HepG2 (cell line): ENCODE data around the gene CTDSPL2. TPM values are rescaled to one million over a fixed set of nuclear protein-coding genes. Genes with fewer than 3 reads are reported as not detected.

ENCODE experiments used
- ATAC-seq: fragments of 200-7000 bp; cut with Tn5 transposase; 3 replicates; pipeline ENCODE4 v1.9.1; 2020; ENCODE audit warnings: mild to moderate bottlenecking, moderate library complexity
- BruUV-seq: library from RNA; stranded (reverse); fragments of 400-500 nt; replicated peaks from 2 replicates; lab custom pipeline; 2021; lab: Mats Ljungman, UMichigan
- CTCF ChIA-PET: fragments of 300-600 bp; formaldehyde crosslinking; extraction: SDS; loops from one replicate; lab custom pipeline; 2021; ENCODE audit warnings: low total read pairs, inconsistent platforms, low intra/inter-chr PET ratio; lab: Yijun Ruan, JAX
- POLR2A ChIA-PET: fragments of 350-600 bp; sonication (Branson Sonifier 250); formaldehyde crosslinking; loops from one replicate; lab custom pipeline; 2020; ENCODE audit warnings: antibody characterized with exemption, inconsistent platforms; lab: Yijun Ruan, JAX
- DNase-seq: peaks from one replicate; pipeline ENCODE4 v3.0.0-alpha.2; 2015; ENCODE audit warnings: low spot score
- FAIRE-seq: peaks from 3 replicates; lab custom pipeline; 2011; peaks lifted over from hg19 to GRCh38; lab: Jason Lieb, UNC
- H2AFZ ChIP-seq: one replicate; pipeline ENCODE4 v1.6.1; 2011; ENCODE audit warnings: low read length, inconsistent platforms
- H3K27ac ChIP-seq: fragments of 300-600 bp; 3 replicates; pipeline ENCODE4 v1.8.0; 2011; ENCODE audit warnings: mixed run types, mild to moderate bottlenecking, mixed read lengths, low read length, inconsistent platforms; ENCODE audit not compliant: insufficient read depth; ENCODE audit errors: extremely low read length
- H3K27me3 ChIP-seq, 2 experiments: fragments of 200-600 bp in 1 of 2; 2 replicates in 1 of 2; 3 replicates in 1 of 2; pipeline versions ENCODE4 v1.6.0 to v1.8.0; 2011; ENCODE audit warnings: low read length in 2 of 2, mild to moderate bottlenecking in 2 of 2, moderate library complexity in 2 of 2, inconsistent platforms in 1 of 2; ENCODE audit not compliant: insufficient read depth in 2 of 2, control insufficient read depth in 1 of 2
- H3K36me3 ChIP-seq, 2 experiments: fragments of 200-600 bp in 1 of 2; replicated peaks in 1 of 2; 2 replicates in 1 of 2; 3 replicates in 1 of 2; pipeline versions ENCODE4 v1.5.1 to v1.8.0; 2011; ENCODE audit warnings: low read length in 2 of 2, inconsistent platforms in 1 of 2; ENCODE audit not compliant: insufficient read depth in 2 of 2, control insufficient read depth in 1 of 2
- H3K4me1 ChIP-seq: 2 replicates; pipeline ENCODE4 v1.5.1; 2012; ENCODE audit warnings: low read length, inconsistent platforms; ENCODE audit not compliant: insufficient read depth
- H3K4me2 ChIP-seq: 2 replicates; pipeline ENCODE4 v1.6.0; 2011; ENCODE audit warnings: low read depth, low read length, inconsistent platforms
- H3K4me3 ChIP-seq, 3 experiments: fragments of 200-600 bp in 1 of 3; sonication (generic), shearing (Covaris generic) in 1 of 3; replicated peaks in 1 of 3; 2 replicates each; pipeline ENCODE4 v1.5.1; 2011 to 2016; ENCODE audit warnings: low read length in 3 of 3, inconsistent platforms in 2 of 3, low read depth in 2 of 3, mild to moderate bottlenecking in 2 of 3, control low read depth in 1 of 3, mixed read lengths in 1 of 3; ENCODE audit not compliant: insufficient read depth in 1 of 3
- H3K79me2 ChIP-seq: one replicate; pipeline ENCODE4 v1.6.1; 2011; ENCODE audit warnings: low read length, inconsistent platforms; ENCODE audit not compliant: insufficient read depth
- H3K9ac ChIP-seq: 2 replicates; pipeline ENCODE4 v1.6.0; 2011; ENCODE audit warnings: mild to moderate bottlenecking, low read depth, low read length, inconsistent platforms; ENCODE audit not compliant: insufficient read depth
- H3K9me3 ChIP-seq: 2 replicates; pipeline ENCODE4 v1.5.1; 2012; ENCODE audit warnings: mild to moderate bottlenecking, low read length
- H4K20me1 ChIP-seq: 2 replicates; pipeline ENCODE4 v1.6.0; 2011; ENCODE audit warnings: inconsistent platforms, mild to moderate bottlenecking, low read length, moderate library complexity; ENCODE audit not compliant: insufficient read depth
- ARNT ChIP-seq: fragments of 450-650 bp; IDR thresholded peaks from 2 replicates; pipeline ENCODE4 v1.6.1; 2017
- FOSL2 ChIP-seq: sonication (generic); formaldehyde crosslinking; IDR thresholded peaks from 2 replicates; pipeline ENCODE4 v1.4.0; 2020; ENCODE audit warnings: missing genetic modification reagents
- FOXO1 ChIP-seq: sonication (generic); formaldehyde crosslinking; IDR thresholded peaks from 2 replicates; pipeline ENCODE4 v1.4.0; 2020; ENCODE audit warnings: missing genetic modification reagents
- HNF4G ChIP-seq, 2 experiments: sonication (generic) in 1 of 2; formaldehyde crosslinking in 1 of 2; IDR thresholded peaks; 2 replicates each; pipeline versions ENCODE4 v1.4.0 to v1.6.1; 2011 to 2020; ENCODE audit warnings: borderline replicate concordance in 2 of 2, low read depth in 2 of 2, mild to moderate bottlenecking in 2 of 2, low read length in 1 of 2, missing genetic modification reagents in 1 of 2, moderate library complexity in 1 of 2
- KLF12 ChIP-seq: sonication (generic); formaldehyde crosslinking; IDR thresholded peaks from 2 replicates; pipeline ENCODE4 v1.4.0; 2020; ENCODE audit warnings: missing genetic modification reagents, borderline replicate concordance
- KLF16 ChIP-seq, 2 experiments: sonication (generic) in 1 of 2; formaldehyde crosslinking in 1 of 2; IDR thresholded peaks; 2 replicates each; pipeline versions ENCODE4 v1.6.1 to v1.8.0; 2016 to 2023; ENCODE audit warnings: missing genetic modification reagents in 2 of 2, missing compliant biosample characterization in 1 of 2
- MAFK ChIP-seq, 2 experiments: IDR thresholded peaks in 1 of 2; conservative IDR thresholded peaks in 1 of 2; 2 replicates each; pipeline ENCODE4 v1.6.1; 2011; ENCODE audit warnings: improper control_type of control experiment in 2 of 2, low read length in 2 of 2
- MED8 ChIP-seq: sonication (generic); formaldehyde crosslinking; IDR thresholded peaks from 2 replicates; pipeline ENCODE4 v1.8.1; 2023; ENCODE audit warnings: mild to moderate bottlenecking, missing genetic modification reagents; ENCODE audit not compliant: insufficient replicate concordance
- STAT5B ChIP-seq: sonication (generic); formaldehyde crosslinking; IDR thresholded peaks from 2 replicates; pipeline ENCODE4 v1.4.0; 2020; ENCODE audit warnings: missing genetic modification reagents
- TSC22D2 ChIP-seq: sonication (generic); formaldehyde crosslinking; IDR thresholded peaks from 2 replicates; pipeline ENCODE4 v1.5.1; 2020; ENCODE audit warnings: missing genetic modification reagents, mild to moderate bottlenecking, borderline replicate concordance
- ZNF598 ChIP-seq: sonication (generic); formaldehyde crosslinking; IDR thresholded peaks from 2 replicates; pipeline ENCODE4 v1.5.1; 2020; ENCODE audit warnings: mild to moderate bottlenecking, missing genetic modification reagents, borderline replicate concordance
- ZNF652 ChIP-seq: IDR thresholded peaks from 2 replicates; pipeline ENCODE4 v1.6.1; 2016; ENCODE audit warnings: low read depth, borderline replicate concordance
- ZNF678 ChIP-seq: sonication (generic); formaldehyde crosslinking; IDR thresholded peaks from 2 replicates; pipeline ENCODE4 v1.4.0; 2020; ENCODE audit warnings: mild to moderate bottlenecking, missing genetic modification reagents
- ZNF747 ChIP-seq: sonication (generic); formaldehyde crosslinking; IDR thresholded peaks from 2 replicates; pipeline ENCODE4 v1.8.1; 2023; ENCODE audit warnings: missing genetic modification reagents, mild to moderate bottlenecking, borderline replicate concordance
- ZNF788 ChIP-seq: sonication (generic); formaldehyde crosslinking; IDR thresholded peaks from 2 replicates; pipeline ENCODE4 v1.5.0; 2020; ENCODE audit warnings: mild to moderate bottlenecking, missing genetic modification reagents, borderline replicate concordance
- WGBS: methylation state at CpG from one replicate; pipeline ENCODE4 v1.1.6; 2017; ENCODE audit warnings: low lambda C conversion rate; 5-methylcytosine and 5-hydroxymethylcytosine counted together
- in situ Hi-C: cut with HindIII; loops from 2 replicates; pipeline ENCODE4 v1.10.0; 2017; ENCODE audit warnings: low pct_unique_long_range_greater_than_20kb; ENCODE audit not compliant: extremely low pct_ligation_motif_present
- intact Hi-C: fragments of 100-400 bp; cut with micrococcal nuclease; formaldehyde crosslinking; loops from one replicate; pipeline ENCODE4 v1.10.0; 2022; ENCODE audit not compliant: unreplicated experiment
- polyA plus RNA-seq, 8 experiments: library from polyadenylated mRNA; depleted of rRNA in 3 of 8; stranded (reverse) in 7 of 8; unstranded in 1 of 8; fragments of >200 nt; fragmentation: Illumina TruSeq in 4 of 8; extraction: Trizol in 4 of 8; gene quantifications; 2 replicates each; pipeline versions ENCODE4 v1.2.1 to v1.2.3, GENCODE V29; 2011 to 2016; ENCODE audit warnings: low read depth in 4 of 8, missing spikeins in 1 of 8, mixed read lengths in 1 of 8; ENCODE audit not compliant: insufficient read depth in 1 of 8
- total RNA-seq, 5 experiments: library from RNA; depleted of rRNA; stranded (reverse); fragments of >200 nt; fragmentation: Illumina TruSeq; extraction: Trizol; gene quantifications; 2 replicates each; pipeline ENCODE4 v1.2.3, GENCODE V29; 2016; ENCODE audit warnings: low read depth in 1 of 5
- TF ChIP-seq, protein P1 (sequence below): sonication (generic); formaldehyde crosslinking; IDR thresholded peaks from 2 replicates; pipeline ENCODE4 v1.8.1; 2023; ENCODE audit warnings: missing genetic modification reagents, mild to moderate bottlenecking, borderline replicate concordance

The CTDSPL2 gene
- total and polyA plus RNA-seq, 2 of the 13 experiments (the other 11 are each of a cell fraction or from before 2014, with no cell fraction given) = 37.4 to 56.2 TPM

DNA sequence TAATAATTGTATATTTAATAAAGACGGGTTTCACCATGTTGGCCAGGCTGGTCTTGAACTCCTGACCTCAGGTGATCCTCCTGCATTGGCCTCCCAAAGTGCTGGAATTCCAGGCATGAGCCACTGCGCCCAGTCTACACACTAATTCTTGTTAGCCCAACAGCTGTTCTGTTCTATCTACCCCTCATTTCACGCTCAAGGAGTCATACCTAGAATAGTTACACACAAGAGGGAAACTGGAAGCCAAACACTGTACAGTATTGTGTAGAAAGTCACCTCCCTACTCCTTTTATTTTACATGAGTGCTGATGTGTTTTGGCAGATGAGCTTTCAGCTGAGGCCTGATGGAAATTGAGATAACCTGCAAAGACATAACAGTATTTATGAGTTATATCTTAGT lies 13.4 kb upstream of the CTDSPL2 start:
- BruUV-seq = no TSS peak
- Histone ChIP-seq H3K79me2 (no peaks in the 10 kb centered on the region), H3K4me2 (no peak overlapping the region), H3K27ac (no peak overlapping the region), H3K27me3 (no peaks in the 10 kb centered on the region), H2AFZ (no peak overlapping the region), H3K4me1 (no peaks in the 10 kb centered on the region), H4K20me1 (no peaks in the 10 kb centered on the region), H3K9ac (no peak overlapping the region), H3K36me3 (no peaks in the 10 kb centered on the region), H3K9me3 (no peaks in the 10 kb centered on the region), H3K4me3 (no peak overlapping the region)
- DNase-seq = no peak
- CTCF ChIA-PET = no interaction called here
- no peak for ATAC-seq
- intact Hi-C loops = no loop called here
- POLR2A ChIA-PET = interaction anchor here (1.3 kb wide), 1 partner anchor 13 kb away, joined by 4 read pairs; the partner anchor contains the start of gene CTDSPL2
- TF ChIP-seq, protein P1, sequence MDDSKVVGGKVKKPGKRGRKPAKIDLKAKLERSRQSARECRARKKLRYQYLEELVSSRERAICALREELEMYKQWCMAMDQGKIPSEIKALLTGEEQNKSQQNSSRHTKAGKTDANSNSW (CRISPR knock-in tag) = no peak
- in situ Hi-C loops = no loop called here
- no peak for FAIRE-seq
- 97% methylated on average over 3 of the region's 3 CpGs for WGBS

DNA sequence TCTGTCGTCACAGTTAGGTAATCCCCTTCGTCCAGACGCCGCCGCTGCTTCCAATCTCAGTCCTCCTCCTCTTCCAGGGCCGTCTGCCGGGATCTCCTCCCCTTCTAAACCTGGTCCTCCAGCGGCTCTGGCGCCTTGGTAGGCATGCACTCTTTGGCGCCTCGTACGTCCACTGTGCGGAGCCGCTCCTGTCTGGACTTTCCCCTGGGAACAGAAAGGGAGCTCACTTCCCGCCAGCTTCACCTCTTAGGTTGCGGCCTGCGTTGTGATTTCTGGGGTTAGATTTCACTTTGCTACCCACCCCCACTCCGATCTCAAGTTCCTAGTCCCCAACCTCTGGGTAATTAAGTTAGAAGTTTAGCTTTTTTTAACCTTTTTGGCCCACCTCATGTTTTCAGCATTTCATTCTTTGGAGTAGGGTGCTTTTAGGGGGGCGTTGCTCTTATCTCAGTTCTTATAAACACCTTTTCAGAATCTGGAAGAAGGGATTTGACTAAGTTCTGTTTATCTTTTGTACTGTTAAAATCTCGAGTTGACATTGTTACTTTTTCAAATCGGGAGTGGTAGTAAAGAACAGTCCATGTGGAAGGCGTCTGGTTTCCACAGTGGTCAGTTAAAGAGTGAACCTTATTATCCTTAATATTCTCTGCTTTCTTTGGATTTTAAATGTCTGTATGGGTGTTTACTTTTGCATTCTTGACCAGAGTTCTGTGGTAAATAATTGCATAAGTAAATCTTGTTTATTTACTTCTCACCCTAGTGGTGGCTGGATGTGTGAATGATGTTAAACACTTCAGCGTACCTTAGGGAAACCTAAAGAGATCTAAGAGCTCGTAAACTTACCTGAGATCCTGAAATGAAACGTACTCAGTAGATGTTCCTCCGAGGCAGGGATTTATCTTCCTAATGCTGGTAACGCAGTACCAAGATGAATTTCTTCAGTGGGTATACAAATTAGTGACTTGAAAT lies 611 bp downstream of the CTDSPL2 start:
- H3K27me3 ChIP-seq = no peaks in the 10 kb centered on the region; a peak in 2 of 5 replicates
- H3K79me2 ChIP-seq = peaks cover 55% of the 10 kb centered on the region
- FAIRE-seq (no peak), DNase-seq (peak; percentile 62), ATAC-seq (peak; percentile 72)
- ChIA-PET POLR2A (interaction anchor here (0.9 to 3.1 kb wide), 12 partner anchors 14 to 627 kb away, joined by 3 to 20 read pairs (median 5); partner anchors contain the start of genes EIF3J, GOLM2, HYPK and MFAP1), CTCF (interaction anchor here (0.7 kb wide), 1 partner anchor 74 kb away, joined by 3 read pairs; no protein-coding TSS in a partner anchor)
- H3K9me3 ChIP-seq = no peaks in the 10 kb centered on the region
- H3K36me3 ChIP-seq = peaks cover 0 to 6% of the 10 kb centered on the region in 2 experiments; a peak in 2 of 5 replicates
- intact Hi-C loops = loop anchor here (5.0 kb wide), 2 partner anchors 36 to 74 kb away; no protein-coding TSS in a partner anchor
- H3K4me1 ChIP-seq = peaks cover 30% of the 10 kb centered on the region
- whole genome bisulfite sequencing = 3% methylated on average over 13 of the region's 27 CpGs
- peak overlapping the region; percentile 89 for H3K4me2 ChIP-seq
- peak overlapping the region; percentile 99 for H3K27ac ChIP-seq
- BruUV-seq = TSS peak; percentile 75
- no peak overlapping the region for H2AFZ ChIP-seq
- H3K4me3 ChIP-seq = peak overlapping the region; percentile 81 to 93 (median 91)
- peaks cover 19% of the 10 kb centered on the region; the same call in 1 of the 2 replicates for H4K20me1 ChIP-seq
- in situ Hi-C loops = no loop called here
- H3K9ac ChIP-seq = peak overlapping the region; percentile 99
- TF ChIP-seq ZNF678 (CRISPR knock-in tag) = no peak
- no peak for TF ChIP-seq ZNF747 (CRISPR knock-in tag)
- peak; percentile 41; the same call in 1 of the 2 replicates for TF ChIP-seq HNF4G (IDR thresholded peaks at IDR 0.05; ENCODE audit: borderline replicate concordance, low read depth, low read length)
- no peak for TF ChIP-seq HNF4G (CRISPR knock-in tag; IDR thresholded peaks at IDR 0.05; ENCODE audit: borderline replicate concordance, low read depth)
- no peak for TF ChIP-seq FOSL2 (CRISPR knock-in tag)
- no peak for TF ChIP-seq KLF16 (CRISPR knock-in tag; IDR thresholded peaks at IDR 0.05)
- TF ChIP-seq ZNF652 (CRISPR knock-in tag) = no peak
- TF ChIP-seq ZNF598 (CRISPR knock-in tag) = no peak
- no peak for TF ChIP-seq TSC22D2 (CRISPR knock-in tag)
- no peak for TF ChIP-seq ZNF788 (CRISPR knock-in tag)
- no peak for TF ChIP-seq STAT5B (CRISPR knock-in tag)
- no peak for TF ChIP-seq FOXO1
- TF ChIP-seq MED8 = no peak
- no peak for TF ChIP-seq ARNT
- no peak for TF ChIP-seq MAFK (conservative IDR thresholded peaks at IDR 0.05 in 1 of 2, IDR thresholded peaks at IDR 0.05 in 1 of 2; ENCODE audit: low read length in 2 of 2)
- TF ChIP-seq KLF12 (CRISPR knock-in tag) = no peak
